K562 (cell line): Measurements from ENCODE around the gene PPP6R3. TPM values are rescaled to one million over a fixed set of nuclear protein-coding genes. Genes with fewer than 3 reads are reported as not detected.
A peak's percentile ranks its signal among the peaks of the same experiment; 100 is the strongest.

Source experiments
- ATAC-seq: fragments of 200-7000 bp; cut with Tn5 transposase; 3 replicates; pipeline ENCODE4 v1.9.1; 2020; ENCODE audit warnings: moderate library complexity
- BruUV-seq: library from RNA; stranded (reverse); fragments of 400-500 nt; replicated peaks from 2 replicates; lab custom pipeline; 2021; lab: Mats Ljungman, UMichigan
- CTCF ChIA-PET: fragments of 300-600 bp; formaldehyde crosslinking; extraction: SDS; loops from one replicate; lab custom pipeline; 2021; ENCODE audit warnings: low intra/inter-chr PET ratio; lab: Yijun Ruan, JAX
- POLR2A ChIA-PET: fragments of 300-600, 350-650 bp; sonication (Branson Sonifier 250); formaldehyde crosslinking; extraction: SDS; loops from one replicate; lab custom pipeline; 2021; ENCODE audit warnings: antibody characterized with exemption, inconsistent platforms; lab: Yijun Ruan, JAX
- DNase-seq, 4 experiments: peaks; one replicate each; pipeline versions ENCODE4 v3.0.0 to v3.0.0-alpha.2; 2011 to 2018; ENCODE audit warnings: low spot score in 3 of 4, mixed read lengths in 3 of 4; ENCODE audit errors: extremely low read depth in 1 of 4
- FAIRE-seq: peaks from 2 replicates; lab custom pipeline; 2011; peaks lifted over from hg19 to GRCh38; lab: Jason Lieb, UNC
- H2AFZ ChIP-seq: 2 replicates; pipeline ENCODE4 v1.6.0; 2011; ENCODE audit warnings: low read depth, low read length, control low read depth, inconsistent platforms
- H3K27ac ChIP-seq: fragments of 200-600 bp; 3 replicates; pipeline ENCODE4 v1.8.0; 2011; ENCODE audit warnings: low read depth, mild to moderate bottlenecking, control low read depth, inconsistent platforms, low read length, moderate library complexity, mixed read lengths; ENCODE audit errors: extremely low read depth
- H3K27me3 ChIP-seq, 2 experiments: fragments of 300-600 bp in 1 of 2; 2 replicates in 1 of 2; 3 replicates in 1 of 2; pipeline versions ENCODE4 v1.6.0 to v1.8.0; 2011; ENCODE audit warnings: inconsistent platforms in 2 of 2, low read length in 2 of 2, mild to moderate bottlenecking in 1 of 2, mixed read lengths in 1 of 2, moderate library complexity in 1 of 2; ENCODE audit not compliant: control insufficient read depth in 2 of 2, insufficient read depth in 2 of 2
- H3K36me3 ChIP-seq: fragments of 300-600 bp; 3 replicates; pipeline ENCODE4 v1.8.0; 2011; ENCODE audit warnings: mild to moderate bottlenecking, low read length, inconsistent platforms; ENCODE audit not compliant: control insufficient read depth, insufficient read depth
- H3K4me1 ChIP-seq, 2 experiments: fragments of 200-600 bp in 1 of 2; replicated peaks in 1 of 2; 2 replicates in 1 of 2; 3 replicates in 1 of 2; pipeline versions ENCODE4 v1.5.1 to v1.8.0; 2011; ENCODE audit warnings: inconsistent platforms in 2 of 2, low read length in 2 of 2, mild to moderate bottlenecking in 1 of 2, mixed read lengths in 1 of 2, moderate library complexity in 1 of 2; ENCODE audit not compliant: control insufficient read depth in 2 of 2, insufficient read depth in 2 of 2
- H3K4me2 ChIP-seq: 2 replicates; pipeline ENCODE4 v1.6.1; 2011; ENCODE audit warnings: low read length, control low read depth, inconsistent platforms, mixed read lengths; ENCODE audit not compliant: insufficient read depth
- H3K4me3 ChIP-seq: fragments of 200-600 bp; sonication (generic), shearing (Covaris generic); 2 replicates; pipeline ENCODE4 v1.5.1; 2016; ENCODE audit warnings: control low read depth, inconsistent platforms
- H3K79me2 ChIP-seq: fragments of 200-600 bp; 3 replicates; pipeline ENCODE4 v1.8.0; 2011; ENCODE audit warnings: low read length, inconsistent platforms; ENCODE audit not compliant: control insufficient read depth, insufficient read depth
- H3K9ac ChIP-seq, 2 experiments: 2 replicates each; pipeline versions ENCODE4 v1.6.0 to v1.6.1; 2011; ENCODE audit warnings: low read depth in 2 of 2, low read length in 2 of 2, control low read depth in 1 of 2, inconsistent platforms in 1 of 2, mild to moderate bottlenecking in 1 of 2, mixed read lengths in 1 of 2; ENCODE audit not compliant: insufficient read depth in 1 of 2
- H3K9me1 ChIP-seq: one replicate; pipeline ENCODE4 v1.6.0; 2011; ENCODE audit warnings: inconsistent platforms, mild to moderate bottlenecking, low read length, moderate library complexity; ENCODE audit not compliant: control insufficient read depth, insufficient read depth
- H3K9me3 ChIP-seq: replicated peaks from 2 replicates; pipeline ENCODE4 v1.5.1; 2011; ENCODE audit warnings: low read depth, low read length, inconsistent platforms; ENCODE audit not compliant: control insufficient read depth, insufficient read depth
- H4K20me1 ChIP-seq: replicated peaks from 2 replicates; pipeline ENCODE4 v1.6.1; 2011; ENCODE audit warnings: low read length, inconsistent platforms, mixed read lengths; ENCODE audit not compliant: control insufficient read depth, insufficient read depth
- CREM ChIP-seq: IDR thresholded peaks from 2 replicates; pipeline ENCODE4 v1.6.1; 2014; ENCODE audit warnings: antibody characterized with exemption, low read depth
- ELF4 ChIP-seq: fragments of 450-650 bp; formaldehyde crosslinking; IDR thresholded peaks from 2 replicates; pipeline ENCODE4 v1.4.0; 2022; ENCODE audit warnings: missing genetic modification characterization
- FIP1L1 ChIP-seq: fragments of 200-400 bp; formaldehyde crosslinking; IDR thresholded peaks from 2 replicates; pipeline ENCODE4 v1.6.1; 2018; ENCODE audit warnings: mild to moderate bottlenecking, low read depth, low read length; ENCODE audit not compliant: poor library complexity, severe bottlenecking
- FOXJ2 ChIP-seq: fragments of 200-800 bp; sonication (Bioruptor generic); IDR thresholded peaks from 2 replicates; pipeline ENCODE4 v1.6.1; 2016; ENCODE audit warnings: missing genetic modification characterization, missing compliant biosample characterization
- HNRNPUL1 ChIP-seq: fragments of 200-400 bp; formaldehyde crosslinking; IDR thresholded peaks from 2 replicates; pipeline ENCODE4 v1.6.1; 2017; ENCODE audit warnings: low read length
- SMARCC2 ChIP-seq: fragments of 450-650 bp; IDR thresholded peaks from 2 replicates; pipeline ENCODE4 v1.6.1; 2017; ENCODE audit warnings: antibody characterized with exemption, moderate library complexity, mild to moderate bottlenecking, low read depth
- ZFP36 ChIP-seq: fragments of 150-350 bp; IDR thresholded peaks from 2 replicates; pipeline ENCODE4 v1.6.1; 2018; ENCODE audit warnings: low read length, low read depth; ENCODE audit not compliant: partially characterized antibody
- ZNF551 ChIP-seq: fragments of 250-450 bp; sonication (Bioruptor Pico); IDR thresholded peaks from 2 replicates; pipeline ENCODE4 v1.5.0; 2021; ENCODE audit warnings: mild to moderate bottlenecking, moderate library complexity
- ZZZ3 ChIP-seq: fragments of 450-650 bp; IDR thresholded peaks from 2 replicates; pipeline ENCODE4 v1.6.1; 2016; ENCODE audit warnings: antibody characterized with exemption, mild to moderate bottlenecking, moderate library complexity
- WGBS: fragments of 100-300 bp; shearing (Covaris generic); methylation state at CpG from one replicate; pipeline ENCODE4 v1.1.6; 2016; ENCODE audit warnings: low coverage, mixed read lengths; ENCODE audit not compliant: insufficient coverage; ENCODE audit errors: missing lambda C conversion rate; 5-methylcytosine and 5-hydroxymethylcytosine counted together
- in situ Hi-C: fragments of 300-500 bp; cut with MboI; formaldehyde crosslinking; loops from 4 replicates; pipeline ENCODE4 v1.15.0; 2018; ENCODE audit warnings: inconsistent platforms, mixed read lengths
- intact Hi-C: fragments of 100-400 bp; cut with micrococcal nuclease; formaldehyde crosslinking; loops from 2 replicates; pipeline ENCODE4 v1.14.2; 2022
- polyA plus RNA-seq, 8 experiments: library from polyadenylated mRNA; depleted of rRNA in 4 of 8; stranded (reverse) in 5 of 8; unstranded in 3 of 8; fragments of >200 nt; fragmentation: Nextera tagmentation in 2 of 8; fragmentation: Illumina TruSeq in 1 of 8; extraction: Ambion mirVana in 2 of 8; extraction: Trizol in 1 of 8; gene quantifications; 2 replicates each; pipeline versions ENCODE4 v1.2.1 to v1.2.3, GENCODE V29; 2011 to 2014; ENCODE audit warnings: inconsistent platforms in 1 of 8, missing spikeins in 1 of 8
- total RNA-seq, 7 experiments: library from RNA; depleted of rRNA in 6 of 7; stranded (reverse); fragments of >200 nt in 6 of 7; fragmentation: Illumina TruSeq in 2 of 7; extraction: Trizol in 2 of 7; gene quantifications; 2 replicates each; pipeline versions ENCODE4 v1.2.1 to v1.2.3, GENCODE V29; 2011 to 2021; ENCODE audit warnings: low replicate concordance in 1 of 7
- TF ChIP-seq, protein P1 (sequence below): IDR thresholded peaks from 2 replicates; pipeline ENCODE4 v1.6.1; 2016; ENCODE audit warnings: missing genetic modification characterization, missing compliant biosample characterization
- TF ChIP-seq, protein P2 (sequence below): fragments of 200-800 bp; sonication (Bioruptor generic); IDR thresholded peaks from 2 replicates; pipeline ENCODE4 v1.6.1; 2016; ENCODE audit warnings: missing genetic modification characterization, missing compliant biosample characterization
- TF ChIP-seq, protein P3 (sequence below), 2 experiments: IDR thresholded peaks; 2 replicates each; pipeline ENCODE4 v1.6.1; 2011; ENCODE audit warnings: borderline replicate concordance in 1 of 2, control low read depth in 1 of 2, low read depth in 1 of 2, low read length in 1 of 2, mild to moderate bottlenecking in 1 of 2, mixed read lengths in 1 of 2, moderate library complexity in 1 of 2; ENCODE audit not compliant: insufficient read depth in 1 of 2, insufficient read length in 1 of 2, poor library complexity in 1 of 2, severe bottlenecking in 1 of 2; ENCODE audit errors: extremely low read depth in 1 of 2

Gene PPP6R3
- total and polyA plus RNA-seq, 9 of the 15 experiments (the other 6 are each of a cell fraction or from before 2014, with no cell fraction given), result 20.3 to 117 (median 80.6) TPM

GRCh38 chr11:68480852-68481510 is 20.4 kb downstream of the PPP6R3 start:
- no peaks in the 10 kb centered on the region for H3K9me3 ChIP-seq
- H3K9me1 ChIP-seq, result no peaks in the 10 kb centered on the region
- in situ Hi-C loops (no loop called here), intact Hi-C loops (no loop called here)
- H3K36me3 ChIP-seq, result peaks cover 23% of the 10 kb centered on the region; the same call in 1 of the 3 replicates
- no peak for FAIRE-seq
- H2AFZ ChIP-seq, result no peak overlapping the region
- peak; percentile 55; the same call in 2 of the 3 replicates for ATAC-seq
- H3K27ac ChIP-seq, result no peak overlapping the region
- H3K27me3 ChIP-seq, result no peaks in the 10 kb centered on the region
- no TSS peak for BruUV-seq
- no peak for DNase-seq
- H4K20me1 ChIP-seq, result peaks cover 7% of the 10 kb centered on the region; the same call in 1 of the 2 replicates
- H3K9ac ChIP-seq, result no peak overlapping the region
- H3K4me3 ChIP-seq, result no peak overlapping the region
- H3K4me1 ChIP-seq, result no peaks in the 10 kb centered on the region
- TF ChIP-seq ZNF551 (no peak), SMARCC2 (no peak), FOXJ2 (tag) (no peak), ELF4 (no peak), CREM (no peak), ZFP36 (no peak), FIP1L1 (no peak), HNRNPUL1 (no peak), ZZZ3 (no peak)
- TF ChIP-seq, protein P1, sequence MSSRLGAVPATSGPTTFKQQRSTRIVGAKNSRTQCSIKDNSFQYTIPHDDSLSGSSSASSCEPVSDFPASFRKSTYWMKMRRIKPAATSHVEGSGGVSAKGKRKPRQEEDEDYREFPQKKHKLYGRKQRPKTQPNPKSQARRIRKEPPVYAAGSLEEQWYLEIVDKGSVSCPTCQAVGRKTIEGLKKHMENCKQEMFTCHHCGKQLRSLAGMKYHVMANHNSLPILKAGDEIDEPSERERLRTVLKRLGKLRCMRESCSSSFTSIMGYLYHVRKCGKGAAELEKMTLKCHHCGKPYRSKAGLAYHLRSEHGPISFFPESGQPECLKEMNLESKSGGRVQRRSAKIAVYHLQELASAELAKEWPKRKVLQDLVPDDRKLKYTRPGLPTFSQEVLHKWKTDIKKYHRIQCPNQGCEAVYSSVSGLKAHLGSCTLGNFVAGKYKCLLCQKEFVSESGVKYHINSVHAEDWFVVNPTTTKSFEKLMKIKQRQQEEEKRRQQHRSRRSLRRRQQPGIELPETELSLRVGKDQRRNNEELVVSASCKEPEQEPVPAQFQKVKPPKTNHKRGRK, result no peak
- TF ChIP-seq, protein P2, sequence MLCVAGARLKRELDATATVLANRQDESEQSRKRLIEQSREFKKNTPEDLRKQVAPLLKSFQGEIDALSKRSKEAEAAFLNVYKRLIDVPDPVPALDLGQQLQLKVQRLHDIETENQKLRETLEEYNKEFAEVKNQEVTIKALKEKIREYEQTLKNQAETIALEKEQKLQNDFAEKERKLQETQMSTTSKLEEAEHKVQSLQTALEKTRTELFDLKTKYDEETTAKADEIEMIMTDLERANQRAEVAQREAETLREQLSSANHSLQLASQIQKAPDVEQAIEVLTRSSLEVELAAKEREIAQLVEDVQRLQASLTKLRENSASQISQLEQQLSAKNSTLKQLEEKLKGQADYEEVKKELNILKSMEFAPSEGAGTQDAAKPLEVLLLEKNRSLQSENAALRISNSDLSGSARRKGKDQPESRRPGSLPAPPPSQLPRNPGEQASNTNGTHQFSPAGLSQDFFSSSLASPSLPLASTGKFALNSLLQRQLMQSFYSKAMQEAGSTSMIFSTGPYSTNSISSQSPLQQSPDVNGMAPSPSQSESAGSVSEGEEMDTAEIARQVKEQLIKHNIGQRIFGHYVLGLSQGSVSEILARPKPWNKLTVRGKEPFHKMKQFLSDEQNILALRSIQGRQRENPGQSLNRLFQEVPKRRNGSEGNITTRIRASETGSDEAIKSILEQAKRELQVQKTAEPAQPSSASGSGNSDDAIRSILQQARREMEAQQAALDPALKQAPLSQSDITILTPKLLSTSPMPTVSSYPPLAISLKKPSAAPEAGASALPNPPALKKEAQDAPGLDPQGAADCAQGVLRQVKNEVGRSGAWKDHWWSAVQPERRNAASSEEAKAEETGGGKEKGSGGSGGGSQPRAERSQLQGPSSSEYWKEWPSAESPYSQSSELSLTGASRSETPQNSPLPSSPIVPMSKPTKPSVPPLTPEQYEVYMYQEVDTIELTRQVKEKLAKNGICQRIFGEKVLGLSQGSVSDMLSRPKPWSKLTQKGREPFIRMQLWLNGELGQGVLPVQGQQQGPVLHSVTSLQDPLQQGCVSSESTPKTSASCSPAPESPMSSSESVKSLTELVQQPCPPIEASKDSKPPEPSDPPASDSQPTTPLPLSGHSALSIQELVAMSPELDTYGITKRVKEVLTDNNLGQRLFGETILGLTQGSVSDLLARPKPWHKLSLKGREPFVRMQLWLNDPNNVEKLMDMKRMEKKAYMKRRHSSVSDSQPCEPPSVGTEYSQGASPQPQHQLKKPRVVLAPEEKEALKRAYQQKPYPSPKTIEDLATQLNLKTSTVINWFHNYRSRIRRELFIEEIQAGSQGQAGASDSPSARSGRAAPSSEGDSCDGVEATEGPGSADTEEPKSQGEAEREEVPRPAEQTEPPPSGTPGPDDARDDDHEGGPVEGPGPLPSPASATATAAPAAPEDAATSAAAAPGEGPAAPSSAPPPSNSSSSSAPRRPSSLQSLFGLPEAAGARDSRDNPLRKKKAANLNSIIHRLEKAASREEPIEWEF (CRISPR knock-in tag), result no peak
- TF ChIP-seq, protein P3, sequence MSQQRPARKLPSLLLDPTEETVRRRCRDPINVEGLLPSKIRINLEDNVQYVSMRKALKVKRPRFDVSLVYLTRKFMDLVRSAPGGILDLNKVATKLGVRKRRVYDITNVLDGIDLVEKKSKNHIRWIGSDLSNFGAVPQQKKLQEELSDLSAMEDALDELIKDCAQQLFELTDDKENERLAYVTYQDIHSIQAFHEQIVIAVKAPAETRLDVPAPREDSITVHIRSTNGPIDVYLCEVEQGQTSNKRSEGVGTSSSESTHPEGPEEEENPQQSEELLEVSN (IDR thresholded peaks at IDR 0.05; ENCODE audit: borderline replicate concordance in 1 of 2, extremely low read depth in 1 of 2, insufficient read depth in 1 of 2, insufficient read length in 1 of 2, low read depth in 1 of 2, low read length in 1 of 2, poor library complexity in 1 of 2, severe bottlenecking in 1 of 2), result no peak
- ChIA-PET CTCF (no interaction called here), POLR2A (interaction anchor here (0.7 to 1.1 kb wide), 3 partner anchors 10 to 21 kb away, joined by 3 to 4 read pairs (median 3); partner anchors contain the start of gene PPP6R3)
- no peak overlapping the region for H3K4me2 ChIP-seq
- WGBS, result 56% methylated on average over 3 of the region's 3 CpGs
- H3K79me2 ChIP-seq, result peaks cover 94% of the 10 kb centered on the region
